Thyroid gland (tissue), 4 donors: ENCODE results near the gene SAMD14. TPM values are rescaled to one million over a fixed set of nuclear protein-coding genes. Genes with fewer than 3 reads are reported as not detected.

Source experiments
- DNase-seq, 2 donors: peaks; one replicate each; pipeline ENCODE4 v3.0.0-alpha.2; 2019
- H3K27ac ChIP-seq, 3 donors: fragments of 200-600 bp; sonication (generic); 1 replicate in 2 of 3; 2 replicates in 1 of 3; pipeline ENCODE4 v1.5.1; 2016 to 2019; ENCODE audit warnings: mild to moderate bottlenecking in 1 of 3, moderate library complexity in 1 of 3
- H3K27me3 ChIP-seq: fragments of 200-600 bp; sonication (generic); one replicate; pipeline ENCODE4 v1.5.1; 2019
- H3K36me3 ChIP-seq, 2 donors: fragments of 200-600 bp; sonication (generic); one replicate each; pipeline ENCODE4 v1.5.1; 2016 to 2019
- H3K4me1 ChIP-seq, 2 donors: fragments of 200-600 bp; sonication (generic); one replicate each; pipeline ENCODE4 v1.5.1; 2017 to 2019
- H3K4me3 ChIP-seq, 3 donors: fragments of 200-600 bp; sonication (generic); replicated peaks in 1 of 3; 1 replicate in 2 of 3; 2 replicates in 1 of 3; pipeline ENCODE4 v1.5.1; 2016; ENCODE audit warnings: mild to moderate bottlenecking in 1 of 3
- H3K9me3 ChIP-seq: fragments of 200-600 bp; sonication (generic); one replicate; pipeline ENCODE4 v1.5.1; 2017
- CTCF ChIP-seq, 6 experiments: fragments of 200-600 bp in 3 of 6; fragments of 450-650 bp in 3 of 6; sonication (generic) in 3 of 6; IDR thresholded peaks; one replicate each; pipeline ENCODE4 v1.5.1; 2016 to 2019; ENCODE audit warnings: antibody characterized with exemption in 6 of 6, mild to moderate bottlenecking in 2 of 6, inconsistent platforms in 1 of 6, moderate library complexity in 1 of 6
- POLR2A ChIP-seq, 2 donors: fragments of 450-650 bp; IDR thresholded peaks; one replicate each; pipeline ENCODE4 v1.6.1; 2017; ENCODE audit warnings: antibody characterized with exemption in 2 of 2, mild to moderate bottlenecking in 2 of 2, moderate library complexity in 1 of 2
- WGBS, 2 donors: methylation state at CpG; one replicate each; pipeline ENCODE4 v1.1.5; 2017; 5-methylcytosine and 5-hydroxymethylcytosine counted together
- intact Hi-C: fragments of 100-400 bp; cut with DNase I; formaldehyde crosslinking; loops from one replicate; pipeline ENCODE4 v1.15.1; 2023
- total RNA-seq, 4 donors: library from RNA; depleted of rRNA; stranded (reverse); fragments of >200 nt; gene quantifications; one replicate each; pipeline ENCODE4 v1.2.3, GENCODE V29; 2016

Gene SAMD14
- total RNA-seq, 4 donors from 2014 or later: 0.24 to 0.81 (median 0.58) TPM

DNA sequence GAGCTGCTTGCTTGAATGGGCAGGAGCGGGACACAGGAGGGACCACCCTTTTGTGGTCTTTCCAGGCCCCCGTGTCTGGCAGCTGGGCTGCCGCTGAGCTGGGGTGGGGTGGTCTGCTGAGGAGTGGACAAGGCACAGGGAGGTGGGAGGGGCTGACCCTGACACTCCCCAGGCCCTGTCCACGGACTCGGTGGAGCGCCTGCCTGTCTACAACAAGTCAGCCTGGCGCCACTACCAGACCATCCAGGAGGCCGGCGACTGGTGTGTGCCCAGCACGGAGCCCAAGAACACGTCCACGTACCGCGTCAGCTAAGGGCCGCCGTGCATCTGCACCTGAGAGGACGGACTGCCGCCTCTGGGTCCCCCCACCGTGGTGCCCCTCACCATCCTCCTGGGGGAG, 20.2 kb downstream of the SAMD14 start:
- Histone ChIP-seq H3K4me3 (no peak overlapping the region), H3K4me1 (peaks cover 0 to 15% of the 10 kb centered on the region in 2 donors), H3K27me3 (no peaks in the 10 kb centered on the region), H3K36me3 (peaks cover 34 to 40% of the 10 kb centered on the region in 2 donors), H3K27ac (no peak overlapping the region), H3K9me3 (no peaks in the 10 kb centered on the region)
- TF ChIP-seq POLR2A (IDR thresholded peaks at IDR 0.05) (no peak), CTCF (IDR thresholded peaks at IDR 0.05) (no peak)
- intact Hi-C loops: loop anchor here (5.0 to 10.0 kb wide), 2 partner anchors 38 to 185 kb away; no protein-coding TSS in a partner anchor
- WGBS, 2 donors: 83 to 92% methylated on average over 6 to 19 of the region's 19 CpGs
- DNase-seq: no peak

DNA sequence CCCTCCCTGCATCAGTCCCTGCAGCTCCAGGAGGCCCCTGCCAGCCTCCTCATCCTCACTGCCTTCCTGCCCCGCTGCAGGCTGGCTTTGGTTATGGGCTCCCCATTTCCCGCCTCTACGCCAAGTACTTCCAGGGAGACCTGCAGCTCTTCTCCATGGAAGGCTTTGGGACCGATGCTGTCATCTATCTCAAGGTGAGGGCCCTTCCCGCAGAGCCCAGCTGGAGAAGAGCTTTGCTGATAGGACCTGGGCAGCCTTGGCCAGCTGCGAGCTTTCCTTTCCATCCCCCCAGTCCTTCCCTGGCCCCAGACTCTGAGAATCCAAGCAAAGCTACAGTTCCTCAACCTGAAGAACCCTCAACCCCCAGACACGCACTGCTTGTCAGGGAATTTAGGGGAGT, 20.8 kb downstream of the SAMD14 start:
- TF ChIP-seq POLR2A (IDR thresholded peaks at IDR 0.05) (no peak), CTCF (IDR thresholded peaks at IDR 0.05) (no peak)
- H3K9me3 ChIP-seq: no peaks in the 10 kb centered on the region
- H3K27ac ChIP-seq: no peak overlapping the region
- 89 to 91% methylated on average over 7 of the region's 7 CpGs for WGBS, 2 donors
- H3K4me1 ChIP-seq: peaks cover 0 to 15% of the 10 kb centered on the region in 2 donors
- H3K27me3 ChIP-seq: no peaks in the 10 kb centered on the region
- no peak for DNase-seq
- no peak overlapping the region for H3K4me3 ChIP-seq
- H3K36me3 ChIP-seq: peaks cover 34 to 40% of the 10 kb centered on the region in 2 donors
- intact Hi-C loops: no loop called here

DNA sequence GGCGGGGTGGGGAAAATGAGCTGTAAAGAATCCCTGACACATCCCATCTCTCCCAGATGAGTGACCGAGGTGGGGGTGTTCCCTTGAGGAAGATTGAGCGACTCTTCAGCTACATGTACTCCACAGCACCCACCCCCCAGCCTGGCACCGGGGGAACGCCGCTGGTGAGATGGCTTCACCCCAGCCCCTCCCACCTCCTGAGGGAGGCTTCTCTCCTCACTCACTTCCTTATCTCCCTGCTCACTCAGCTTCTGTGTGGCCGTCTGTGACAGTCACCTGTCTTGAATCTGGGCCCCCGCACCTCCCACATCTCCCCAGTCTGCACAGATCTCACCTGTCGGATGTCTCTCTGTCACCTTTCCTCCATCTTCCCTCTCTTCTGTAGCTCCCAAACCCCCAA, 21.4 kb downstream of the SAMD14 start:
- Histone ChIP-seq H3K4me3 (no peak overlapping the region), H3K27ac (no peak overlapping the region), H3K36me3 (peaks cover 34 to 40% of the 10 kb centered on the region in 2 donors), H3K27me3 (no peaks in the 10 kb centered on the region), H3K4me1 (peaks cover 0 to 15% of the 10 kb centered on the region in 2 donors), H3K9me3 (no peaks in the 10 kb centered on the region)
- intact Hi-C loops: no loop called here
- no peak for DNase-seq
- WGBS, 2 donors: 88 to 89% methylated on average over 9 of the region's 9 CpGs
- no peak for TF ChIP-seq POLR2A (IDR thresholded peaks at IDR 0.05)

- no peak overlapping the region for H3K27ac ChIP-seq
- no peak overlapping the region for H3K4me3 ChIP-seq
- TF ChIP-seq POLR2A (IDR thresholded peaks at IDR 0.05) (no peak), CTCF (IDR thresholded peaks at IDR 0.05) (no peak)
- peaks cover 34 to 40% of the 10 kb centered on the region in 2 donors for H3K36me3 ChIP-seq
- intact Hi-C loops: no loop called here
- no peak for DNase-seq
- 95 to 96% methylated on average over 9 to 10 of the region's 10 CpGs for WGBS, 2 donors
- H3K27me3 ChIP-seq: no peaks in the 10 kb centered on the region
- H3K4me1 ChIP-seq: peaks cover 2 to 17% of the 10 kb centered on the region in 2 donors
- no peaks in the 10 kb centered on the region for H3K9me3 ChIP-seq
Measured at GRCh38 chr17:50107790-50108414, 22.1 kb downstream of the SAMD14 start.

DNA sequence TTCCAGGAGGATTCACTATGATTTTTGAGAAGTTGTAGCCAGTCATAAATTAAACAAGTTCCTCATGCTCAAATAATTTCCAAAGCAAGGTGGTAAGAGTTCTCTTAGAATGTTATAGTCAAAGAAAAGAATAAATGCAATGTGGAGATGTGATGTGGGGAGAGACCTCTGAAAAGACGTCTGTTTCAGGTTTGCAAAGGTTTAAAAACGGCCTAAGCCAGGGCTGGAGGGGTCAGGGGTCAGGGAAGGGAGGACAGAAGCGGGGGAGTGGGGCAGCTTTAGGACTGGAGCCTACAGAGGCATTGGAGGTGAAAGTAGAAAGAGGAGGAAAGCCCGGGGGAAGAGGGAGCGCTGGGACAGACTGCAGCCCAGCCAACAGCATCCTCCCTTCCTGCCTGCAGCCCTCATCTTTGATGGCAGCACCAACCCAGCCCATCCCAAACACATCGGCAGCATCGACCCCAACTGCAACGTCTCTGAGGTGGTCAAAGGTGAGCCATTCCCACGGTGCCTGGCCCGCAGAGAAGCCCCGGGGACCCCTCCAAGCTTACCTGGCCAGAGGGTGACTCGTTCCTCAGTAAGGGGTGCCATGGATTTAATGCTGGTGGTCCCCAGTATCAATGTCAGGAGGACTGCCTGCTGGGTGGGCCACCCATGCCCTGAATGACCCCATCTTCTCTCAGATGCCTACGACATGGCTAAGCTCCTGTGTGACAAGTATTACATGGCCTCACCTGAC, 23.4 kb downstream of the SAMD14 start:
- intact Hi-C loops: no loop called here
- Histone ChIP-seq H3K27ac (no peak overlapping the region), H3K4me3 (no peak overlapping the region), H3K27me3 (no peaks in the 10 kb centered on the region), H3K36me3 (peaks cover 34 to 40% of the 10 kb centered on the region in 2 donors), H3K9me3 (no peaks in the 10 kb centered on the region), H3K4me1 (peaks cover 16 to 21% of the 10 kb centered on the region in 2 donors)
- DNase-seq: no peak
- TF ChIP-seq CTCF (IDR thresholded peaks at IDR 0.05) (no peak), POLR2A (IDR thresholded peaks at IDR 0.05) (no peak)
- 77 to 80% methylated on average over 10 to 13 of the region's 13 CpGs for WGBS, 2 donors
